GM23338 (cell line): ENCODE measurements around the gene GPR37. TPM values are rescaled to one million over a fixed set of nuclear protein-coding genes. Genes with fewer than 3 reads are reported as not detected.

Experiments
- ATAC-seq: fragments of 200-7000 bp; cut with Tn5 transposase; 3 replicates; pipeline ENCODE4 v1.9.1; 2020
- DNase-seq: peaks from one replicate; pipeline ENCODE4 v3.0.0-alpha.2; 2015; ENCODE audit warnings: low spot score
- H2AFZ ChIP-seq: fragments of 200-600 bp; sonication (generic); 2 replicates; pipeline ENCODE4 v1.8.0; 2016; ENCODE audit warnings: antibody characterized with exemption, mild to moderate bottlenecking, moderate library complexity
- H3F3A ChIP-seq: fragments of 200-600 bp; sonication (generic); replicated peaks from 2 replicates; pipeline ENCODE4 v1.8.0; 2017; ENCODE audit warnings: antibody characterized with exemption, mixed run types, low read depth
- H3K27ac ChIP-seq: fragments of 200-600 bp; sonication (generic); 2 replicates; pipeline ENCODE4 v1.6.1; 2016; ENCODE audit warnings: low read depth
- H3K27me3 ChIP-seq: fragments of 200-600 bp; sonication (generic); 2 replicates; pipeline ENCODE4 v1.8.0; 2016; ENCODE audit warnings: mild to moderate bottlenecking, mixed run types, moderate library complexity; ENCODE audit not compliant: insufficient read depth
- H3K36me3 ChIP-seq: fragments of 200-600 bp; sonication (generic); 2 replicates; pipeline ENCODE4 v1.8.0; 2016; ENCODE audit warnings: mild to moderate bottlenecking; ENCODE audit not compliant: insufficient read depth
- H3K4me1 ChIP-seq: fragments of 200-600 bp; sonication (generic); 2 replicates; pipeline ENCODE4 v1.8.0; 2016; ENCODE audit warnings: mild to moderate bottlenecking, moderate library complexity; ENCODE audit not compliant: insufficient read depth
- H3K4me2 ChIP-seq: fragments of 200-600 bp; sonication (generic); 2 replicates; pipeline ENCODE4 v1.7.1; 2017; ENCODE audit warnings: mixed run types
- H3K4me3 ChIP-seq: fragments of 200-600 bp; sonication (generic); 2 replicates; pipeline ENCODE4 v1.6.1; 2016; ENCODE audit warnings: mixed run types
- H3K79me2 ChIP-seq: fragments of 200-600 bp; sonication (generic); replicated peaks from 2 replicates; pipeline ENCODE4 v1.8.0; 2017; ENCODE audit warnings: mild to moderate bottlenecking; ENCODE audit not compliant: insufficient read depth
- H3K9me2 ChIP-seq: fragments of 200-600 bp; sonication (generic); 2 replicates; pipeline ENCODE4 v1.8.0; 2017; ENCODE audit not compliant: insufficient read depth
- H4K20me1 ChIP-seq: fragments of 200-600 bp; sonication (generic); replicated peaks from 2 replicates; pipeline ENCODE4 v1.8.0; 2017; ENCODE audit warnings: mild to moderate bottlenecking; ENCODE audit not compliant: insufficient read depth
- H3K27ac Mint-ChIP-seq: 2 replicates; pipeline ENCODE4 v1.8.0; 2020; ENCODE audit warnings: inconsistent platforms, mild to moderate bottlenecking, moderate library complexity, mixed read lengths
- H3K27me3 Mint-ChIP-seq: 3 replicates; pipeline ENCODE4 v1.8.0; 2022; ENCODE audit warnings: low read depth, mild to moderate bottlenecking, moderate library complexity, mixed read lengths, inconsistent platforms; ENCODE audit not compliant: insufficient read depth, poor library complexity
- H3K36me3 Mint-ChIP-seq: 3 replicates; pipeline ENCODE4 v1.8.0; 2021; ENCODE audit warnings: low read depth, mild to moderate bottlenecking, inconsistent platforms, moderate library complexity, mixed read lengths
- H3K4me1 Mint-ChIP-seq: 3 replicates; pipeline ENCODE4 v1.8.0; 2020; ENCODE audit warnings: mild to moderate bottlenecking, inconsistent platforms, mixed read lengths
- H3K4me3 Mint-ChIP-seq: 3 replicates; pipeline ENCODE4 v1.8.0; 2021; ENCODE audit warnings: moderate library complexity, mild to moderate bottlenecking, inconsistent platforms, mixed read lengths
- H3K9me3 Mint-ChIP-seq: 3 replicates; pipeline ENCODE4 v1.8.0; 2020; ENCODE audit warnings: moderate library complexity, mild to moderate bottlenecking, inconsistent platforms, mixed read lengths
- CTCF ChIP-seq, 2 experiments: fragments of 200-600 bp in 1 of 2; sonication (generic) in 1 of 2; conservative IDR thresholded peaks; 2 replicates each; pipeline versions ENCODE4 v1.5.1 to v1.6.1; 2016 to 2017; ENCODE audit warnings: antibody characterized with exemption in 2 of 2, low read depth in 2 of 2, mild to moderate bottlenecking in 2 of 2, moderate library complexity in 1 of 2
- ETS1 ChIP-seq: IDR thresholded peaks from 2 replicates; pipeline ENCODE4 v1.6.1; 2016; ENCODE audit warnings: antibody characterized with exemption
- EZH2 ChIP-seq: fragments of 200-600 bp; sonication (generic); IDR thresholded peaks from one replicate; pipeline ENCODE4 v1.8.0; 2017; ENCODE audit warnings: antibody characterized with exemption, mild to moderate bottlenecking, low read depth; ENCODE audit not compliant: unreplicated experiment
- JUNB ChIP-seq: IDR thresholded peaks from one replicate; pipeline ENCODE4 v1.6.1; 2016; ENCODE audit warnings: antibody characterized with exemption; ENCODE audit not compliant: unreplicated experiment
- POLR2AphosphoS5 ChIP-seq: IDR thresholded peaks from 2 replicates; pipeline ENCODE4 v1.6.1; 2016; ENCODE audit warnings: antibody characterized with exemption, low read depth
- REST ChIP-seq: IDR thresholded peaks from one replicate; pipeline ENCODE4 v1.6.1; 2018; ENCODE audit warnings: antibody characterized with exemption; ENCODE audit not compliant: unreplicated experiment
- STAT1 ChIP-seq: IDR thresholded peaks from one replicate; pipeline ENCODE4 v1.6.1; 2016; ENCODE audit warnings: antibody characterized with exemption; ENCODE audit not compliant: unreplicated experiment
- ZNF114 ChIP-seq: fragments of 250-450 bp; sonication (Bioruptor Pico); IDR thresholded peaks from 2 replicates; pipeline ENCODE4 v1.5.0; 2020; ENCODE audit warnings: mild to moderate bottlenecking, moderate library complexity
- ZNF462 ChIP-seq: fragments of 250-450 bp; sonication (Bioruptor Pico); IDR thresholded peaks from 2 replicates; pipeline ENCODE4 v1.5.0; 2020; ENCODE audit warnings: mild to moderate bottlenecking, moderate library complexity
- polyA plus RNA-seq: library from polyadenylated mRNA; unstranded; fragments of >200 nt; fragmentation: Nextera tagmentation; extraction: Ambion mirVana; gene quantifications from 2 replicates; pipeline ENCODE4 v1.2.1, GENCODE V29; 2016
- total RNA-seq: library from RNA; depleted of rRNA; stranded (reverse); fragments of >200 nt; shearing (Covaris generic); gene quantifications from 2 replicates; pipeline ENCODE4 v1.2.3, GENCODE V29; 2014

The GPR37 gene
- total and polyA plus RNA-seq, 2 experiments from 2014 or later = 3.9 to 8.5 TPM

- TF ChIP-seq REST (no peak), ZNF114 (CRISPR knock-in tag) (no peak), JUNB (no peak), CTCF (conservative IDR thresholded peaks at IDR 0.05; ENCODE audit: low read depth in 2 of 2) (no peak), ETS1 (no peak)
Observed at GRCh38 chr7:124779194-124779593, 13.6 kb upstream of the GPR37 start (continued).

- Mint-ChIP-seq H3K4me1 (peaks cover 14% of the 10 kb centered on the region), H3K9me3 (no peaks in the 10 kb centered on the region), H3K36me3 (no peaks in the 10 kb centered on the region), H3K27me3 (no peaks in the 10 kb centered on the region), H3K27ac (no peak overlapping the region), H3K4me3 (no peak overlapping the region)
- H3K9me2 ChIP-seq = no peaks in the 10 kb centered on the region
- no peak for ATAC-seq
- H3K27me3 ChIP-seq = no peaks in the 10 kb centered on the region
- no peak overlapping the region for H3K4me3 ChIP-seq
- no peak overlapping the region for H3K27ac ChIP-seq
- H3K4me1 ChIP-seq = peaks cover 8% of the 10 kb centered on the region
- DNase-seq = no peak
- H3F3A ChIP-seq = no peaks in the 10 kb centered on the region
- no peaks in the 10 kb centered on the region for H3K36me3 ChIP-seq
- no peaks in the 10 kb centered on the region for H4K20me1 ChIP-seq
- H3K4me2 ChIP-seq = no peak overlapping the region
- H2AFZ ChIP-seq = no peak overlapping the region
- H3K79me2 ChIP-seq = no peaks in the 10 kb centered on the region
- no peak for TF ChIP-seq STAT1
- no peak for TF ChIP-seq CTCF (conservative IDR thresholded peaks at IDR 0.05; ENCODE audit: low read depth in 2 of 2)
- TF ChIP-seq EZH2 = no peak
- TF ChIP-seq POLR2AphosphoS5 = no peak
- no peak for TF ChIP-seq ETS1
- no peak for TF ChIP-seq ZNF462
Observed at GRCh38 chr7:124777268-124777667, 11.7 kb upstream of the GPR37 start.
